Gastrocnemius medialis (tissue), 4 donors: Measurements from ENCODE around the gene TJP2. TPM values are rescaled to one million over a fixed set of nuclear protein-coding genes. Genes with fewer than 3 reads are reported as not detected.

Source experiments
- ATAC-seq, 2 donors: fragments of 150-250 bp; one replicate each; pipeline ENCODE4 v1.9.1; 2016
- DNase-seq, 2 donors: peaks; one replicate each; pipeline ENCODE4 v3.0.0-alpha.2; 2019
- H3K27ac ChIP-seq, 4 donors: fragments of 200-600 bp; sonication (generic); 1 replicate in 1 of 4; 2 replicates in 3 of 4; pipeline ENCODE4 v1.5.1; 2016 to 2018; ENCODE audit warnings: mild to moderate bottlenecking in 2 of 4, moderate library complexity in 1 of 4
- H3K27me3 ChIP-seq, 3 donors: fragments of 200-600 bp; sonication (generic) in 2 of 3; 1 replicate in 1 of 3; 2 replicates in 2 of 3; pipeline versions ENCODE4 v1.5.1 to v1.6.0; 2016 to 2019; ENCODE audit warnings: mild to moderate bottlenecking in 1 of 3, moderate library complexity in 1 of 3
- H3K36me3 ChIP-seq, 2 donors: fragments of 200-600 bp; sonication (generic) in 1 of 2; one replicate each; pipeline ENCODE4 v1.5.1; 2017 to 2018
- H3K4me1 ChIP-seq, 2 donors: fragments of 200-600 bp; sonication (generic) in 1 of 2; one replicate each; pipeline ENCODE4 v1.5.1; 2016 to 2017; ENCODE audit warnings: mild to moderate bottlenecking in 2 of 2
- H3K4me3 ChIP-seq, 4 donors: fragments of 200-600 bp; sonication (generic) in 3 of 4; 1 replicate in 1 of 4; 2 replicates in 3 of 4; pipeline ENCODE4 v1.5.1; 2016 to 2019; ENCODE audit warnings: mild to moderate bottlenecking in 2 of 4
- H3K9me3 ChIP-seq, 3 donors: fragments of 200-600 bp; sonication (generic) in 2 of 3; 1 replicate in 1 of 3; 2 replicates in 2 of 3; pipeline ENCODE4 v1.5.1; 2016 to 2019
- POLR2A ChIP-seq, 2 donors: fragments of 450-650 bp; IDR thresholded peaks; one replicate each; pipeline ENCODE4 v1.6.1; 2017; ENCODE audit warnings: antibody characterized with exemption in 2 of 2, mild to moderate bottlenecking in 2 of 2, moderate library complexity in 2 of 2
- in situ Hi-C, 4 donors: fragments of 200-750 bp; cut with MboI; loops; one replicate each; pipeline versions ENCODE4 v1.15.0 to v1.8.0; 2017; ENCODE audit warnings: low sequenced_read_pairs in 4 of 4
- intact Hi-C: fragments of 100-400 bp; cut with DNase I; formaldehyde crosslinking; loops from one replicate; pipeline ENCODE4 v1.15.1; 2023; ENCODE audit warnings: low total_unique reads
- total RNA-seq, 4 donors: library from RNA; depleted of rRNA; stranded (reverse); fragments of >200 nt; gene quantifications; one replicate each; pipeline versions ENCODE4 v1.1.0 to v1.2.3, GENCODE V29; 2016
- TF ChIP-seq, protein P1 (sequence below), 5 experiments: fragments of 450-650 bp in 3 of 5; fragments of 200-600 bp in 2 of 5; sonication (generic) in 2 of 5; IDR thresholded peaks in 4 of 5; conservative IDR thresholded peaks in 1 of 5; 1 replicate in 4 of 5; 2 replicates in 1 of 5; pipeline ENCODE4 v1.5.1; 2016 to 2019; ENCODE audit warnings: antibody characterized with exemption in 5 of 5, mild to moderate bottlenecking in 3 of 5, moderate library complexity in 3 of 5

The TJP2 gene
- total RNA-seq, 4 donors from 2014 or later: 10.5 to 23.1 (median 17.6) TPM

DNA sequence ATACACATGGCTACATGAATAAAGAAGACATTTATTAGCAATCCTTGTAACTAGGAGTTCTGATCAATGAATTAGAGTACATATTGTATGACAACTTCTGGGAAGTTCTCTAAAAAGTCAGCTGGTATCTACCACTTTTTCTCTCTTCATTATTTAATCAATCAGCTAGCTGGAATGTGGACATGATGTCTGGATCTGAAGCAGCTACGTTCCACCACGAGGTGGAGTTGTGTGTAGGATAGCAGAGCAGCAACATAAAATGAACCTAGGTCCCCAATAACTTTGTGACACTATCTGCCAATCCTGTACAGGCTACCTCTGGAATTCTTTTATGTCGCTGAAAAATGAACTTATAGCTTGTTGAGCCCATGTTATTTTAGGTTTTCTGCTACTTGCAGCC, 118.0 kb downstream of the TJP2 start:
- TF ChIP-seq, protein P1, sequence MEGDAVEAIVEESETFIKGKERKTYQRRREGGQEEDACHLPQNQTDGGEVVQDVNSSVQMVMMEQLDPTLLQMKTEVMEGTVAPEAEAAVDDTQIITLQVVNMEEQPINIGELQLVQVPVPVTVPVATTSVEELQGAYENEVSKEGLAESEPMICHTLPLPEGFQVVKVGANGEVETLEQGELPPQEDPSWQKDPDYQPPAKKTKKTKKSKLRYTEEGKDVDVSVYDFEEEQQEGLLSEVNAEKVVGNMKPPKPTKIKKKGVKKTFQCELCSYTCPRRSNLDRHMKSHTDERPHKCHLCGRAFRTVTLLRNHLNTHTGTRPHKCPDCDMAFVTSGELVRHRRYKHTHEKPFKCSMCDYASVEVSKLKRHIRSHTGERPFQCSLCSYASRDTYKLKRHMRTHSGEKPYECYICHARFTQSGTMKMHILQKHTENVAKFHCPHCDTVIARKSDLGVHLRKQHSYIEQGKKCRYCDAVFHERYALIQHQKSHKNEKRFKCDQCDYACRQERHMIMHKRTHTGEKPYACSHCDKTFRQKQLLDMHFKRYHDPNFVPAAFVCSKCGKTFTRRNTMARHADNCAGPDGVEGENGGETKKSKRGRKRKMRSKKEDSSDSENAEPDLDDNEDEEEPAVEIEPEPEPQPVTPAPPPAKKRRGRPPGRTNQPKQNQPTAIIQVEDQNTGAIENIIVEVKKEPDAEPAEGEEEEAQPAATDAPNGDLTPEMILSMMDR (IDR thresholded peaks at IDR 0.05 in 4 of 5, conservative IDR thresholded peaks at IDR 0.05 in 1 of 5): no peak
- no peak for TF ChIP-seq POLR2A (IDR thresholded peaks at IDR 0.05)
- intact Hi-C loops: no loop called here
- in situ Hi-C loops: no loop called here
- Histone ChIP-seq H3K4me3 (no peak overlapping the region), H3K36me3 (no peaks in the 10 kb centered on the region), H3K27ac (no peak overlapping the region), H3K4me1 (peaks cover 10 to 12% of the 10 kb centered on the region in 2 donors), H3K27me3 (no peaks in the 10 kb centered on the region), H3K9me3 (no peaks in the 10 kb centered on the region)
- ATAC-seq (no peak), DNase-seq (no peak)

DNA sequence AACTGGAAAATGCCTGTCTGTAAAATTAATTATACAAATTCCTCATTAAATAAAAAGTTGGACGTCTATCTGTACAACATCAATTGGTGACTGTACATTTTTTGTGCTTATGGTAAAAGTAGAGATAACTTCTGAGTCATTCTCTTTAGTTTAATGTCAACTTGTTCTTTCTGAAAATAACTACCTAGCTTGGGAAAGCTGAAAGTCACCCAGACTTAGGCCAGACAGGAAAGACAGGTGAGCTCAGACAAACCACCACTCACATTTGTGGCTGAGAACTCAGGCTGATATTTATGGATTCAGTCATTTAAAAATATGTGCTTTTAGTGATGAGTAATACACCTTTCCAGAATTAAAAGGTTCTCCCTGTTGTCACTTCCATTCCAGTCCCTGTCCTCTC, 119.1 kb downstream of the TJP2 start:
- DNase-seq: no peak
- intact Hi-C loops (no loop called here), in situ Hi-C loops (no loop called here)
- ATAC-seq: no peak
- no peak for TF ChIP-seq POLR2A (IDR thresholded peaks at IDR 0.05)
- TF ChIP-seq, protein P1 (IDR thresholded peaks at IDR 0.05 in 4 of 5, conservative IDR thresholded peaks at IDR 0.05 in 1 of 5): no peak
- Histone ChIP-seq H3K27ac (no peak overlapping the region), H3K9me3 (no peaks in the 10 kb centered on the region), H3K27me3 (no peaks in the 10 kb centered on the region), H3K4me1 (peaks cover 10 to 12% of the 10 kb centered on the region in 2 donors), H3K36me3 (no peaks in the 10 kb centered on the region), H3K4me3 (no peak overlapping the region)

DNA sequence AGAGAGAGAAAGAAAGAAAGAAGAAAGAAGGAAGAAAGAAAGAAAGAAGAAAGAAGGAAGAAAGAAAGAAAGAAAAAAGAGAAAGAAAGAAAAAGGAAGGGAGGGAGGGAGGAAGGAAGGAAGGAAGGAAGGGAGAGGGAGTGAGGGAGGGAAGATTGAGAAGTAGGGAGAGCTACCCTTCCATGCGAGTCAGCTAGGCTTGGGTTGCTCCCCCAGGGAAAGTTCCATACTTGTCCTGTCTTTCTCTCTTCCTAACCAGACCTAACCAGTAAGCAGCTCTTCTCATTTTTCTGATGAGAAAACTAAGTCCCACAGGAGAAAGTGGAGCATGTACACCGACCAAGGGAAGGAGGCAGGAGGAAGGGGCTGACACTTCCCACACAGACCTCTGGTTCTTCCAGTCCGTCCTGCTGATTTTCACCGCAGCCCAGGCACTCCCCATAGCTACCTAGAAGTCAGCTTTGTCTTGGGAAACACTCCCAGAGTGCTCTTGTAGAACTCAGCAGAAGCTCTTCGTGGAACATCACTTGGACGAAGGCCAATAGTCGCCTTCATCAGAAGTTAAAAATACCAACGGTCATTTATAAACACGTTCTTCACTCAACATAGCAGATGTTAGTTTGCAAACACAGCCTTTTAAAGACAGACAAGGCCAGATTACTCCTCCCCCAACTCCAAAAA, 121.9 kb downstream of the TJP2 start:
- Histone ChIP-seq H3K4me1 (peaks cover 10 to 12% of the 10 kb centered on the region in 2 donors), H3K4me3 (peak overlapping the region in 1 of 4 donors; percentile 13)

DNA sequence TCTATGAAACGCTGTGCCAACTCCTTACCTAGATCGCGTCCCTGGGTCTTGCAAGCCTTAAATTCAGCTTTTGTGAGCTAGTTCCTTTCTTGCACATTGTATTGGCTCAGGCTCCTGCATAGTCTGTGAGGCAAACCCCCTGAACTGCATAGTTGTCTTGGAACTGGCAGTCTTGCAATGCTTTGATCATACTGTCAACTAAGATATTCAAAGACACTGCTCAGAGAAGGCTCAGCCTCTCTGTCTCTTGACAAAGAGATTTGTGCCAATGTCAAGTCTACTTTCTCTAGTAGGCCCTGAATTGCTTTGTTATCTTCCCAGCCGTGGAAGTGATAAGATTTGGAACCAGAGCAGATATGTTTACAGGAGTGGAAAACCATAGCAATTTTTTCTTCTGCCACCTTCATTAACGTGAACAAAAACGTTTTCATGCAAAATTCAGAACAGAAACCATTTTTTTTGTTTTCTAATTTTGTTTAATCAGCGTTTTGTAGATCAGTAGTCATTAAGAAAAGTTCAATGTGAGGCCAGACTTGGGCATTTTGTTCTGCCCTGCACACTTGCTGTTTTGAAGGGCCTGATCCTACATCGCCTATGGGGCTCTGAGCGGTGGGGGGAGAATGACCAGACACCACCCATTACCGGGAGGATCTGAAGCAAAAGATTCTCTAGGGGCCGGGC, 123.4 kb downstream of the TJP2 start:
- no peak for ATAC-seq
- Histone ChIP-seq H3K27ac (no peak overlapping the region), H3K27me3 (no peaks in the 10 kb centered on the region), H3K4me1 (peaks cover 10 to 12% of the 10 kb centered on the region in 2 donors), H3K9me3 (no peaks in the 10 kb centered on the region), H3K36me3 (no peaks in the 10 kb centered on the region), H3K4me3 (no peak overlapping the region)
- intact Hi-C loops (no loop called here), in situ Hi-C loops (no loop called here)
- DNase-seq: no peak
- no peak for TF ChIP-seq POLR2A (IDR thresholded peaks at IDR 0.05)
- TF ChIP-seq, protein P1 (IDR thresholded peaks at IDR 0.05 in 4 of 5, conservative IDR thresholded peaks at IDR 0.05 in 1 of 5): no peak

More for the DNA sequence above, 121.9 kb downstream of the TJP2 start:
- ATAC-seq (peak; percentile 99 to 100), DNase-seq (peak; percentile 67 to 76)
- Histone ChIP-seq H3K36me3 (no peaks in the 10 kb centered on the region), H3K27me3 (no peaks in the 10 kb centered on the region), H3K9me3 (no peaks in the 10 kb centered on the region), H3K27ac (peak overlapping the region; percentile 51 to 66 (median 60))
- intact Hi-C loops: no loop called here
- in situ Hi-C loops: no loop called here
- TF ChIP-seq POLR2A (IDR thresholded peaks at IDR 0.05): no peak
- TF ChIP-seq, protein P1 (IDR thresholded peaks at IDR 0.05 in 4 of 5, conservative IDR thresholded peaks at IDR 0.05 in 1 of 5): no peak
